Measurements from ENCODE around the gene ADGRB2. TPM values are rescaled to one million over a fixed set of nuclear protein-coding genes. Genes with fewer than 3 reads are reported as not detected.

The ADGRB2 gene
- total RNA-seq, 1 donor, result 5.8 TPM

DNA sequence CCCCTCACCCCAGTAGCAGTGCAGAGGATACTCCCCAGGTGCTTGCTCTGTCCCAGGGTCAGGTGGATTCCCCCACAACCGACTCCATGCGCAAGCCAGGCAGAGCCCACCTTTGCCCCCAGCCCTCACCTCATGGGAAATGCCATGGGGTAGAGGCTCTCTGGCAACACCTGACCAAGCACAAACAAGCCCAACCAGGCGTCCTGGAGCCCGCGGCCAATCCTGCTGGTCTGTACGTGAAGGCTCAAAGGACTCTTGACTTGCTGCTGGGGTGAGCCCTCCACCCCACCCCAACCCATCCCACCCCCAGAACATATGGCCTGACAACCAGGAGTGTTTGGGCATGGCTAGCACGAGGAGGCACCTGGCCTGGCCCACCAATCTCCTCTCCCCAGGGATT is 1.8 kb downstream of the ADGRB2 start:
- H3K4me3 ChIP-seq (ENCODE audit: insufficient read depth, low read length), result peak overlapping the region; percentile 80
- no peak overlapping the region for H3K27ac ChIP-seq (ENCODE audit: low read depth, low read length)
- no peak overlapping the region for H2AFZ ChIP-seq (ENCODE audit: low read length)
- no peaks in the 10 kb centered on the region for H3K36me3 ChIP-seq (ENCODE audit: insufficient read depth, low read length)
- TF ChIP-seq, protein P1, sequence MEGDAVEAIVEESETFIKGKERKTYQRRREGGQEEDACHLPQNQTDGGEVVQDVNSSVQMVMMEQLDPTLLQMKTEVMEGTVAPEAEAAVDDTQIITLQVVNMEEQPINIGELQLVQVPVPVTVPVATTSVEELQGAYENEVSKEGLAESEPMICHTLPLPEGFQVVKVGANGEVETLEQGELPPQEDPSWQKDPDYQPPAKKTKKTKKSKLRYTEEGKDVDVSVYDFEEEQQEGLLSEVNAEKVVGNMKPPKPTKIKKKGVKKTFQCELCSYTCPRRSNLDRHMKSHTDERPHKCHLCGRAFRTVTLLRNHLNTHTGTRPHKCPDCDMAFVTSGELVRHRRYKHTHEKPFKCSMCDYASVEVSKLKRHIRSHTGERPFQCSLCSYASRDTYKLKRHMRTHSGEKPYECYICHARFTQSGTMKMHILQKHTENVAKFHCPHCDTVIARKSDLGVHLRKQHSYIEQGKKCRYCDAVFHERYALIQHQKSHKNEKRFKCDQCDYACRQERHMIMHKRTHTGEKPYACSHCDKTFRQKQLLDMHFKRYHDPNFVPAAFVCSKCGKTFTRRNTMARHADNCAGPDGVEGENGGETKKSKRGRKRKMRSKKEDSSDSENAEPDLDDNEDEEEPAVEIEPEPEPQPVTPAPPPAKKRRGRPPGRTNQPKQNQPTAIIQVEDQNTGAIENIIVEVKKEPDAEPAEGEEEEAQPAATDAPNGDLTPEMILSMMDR (IDR thresholded peaks at IDR 0.05; ENCODE audit: extremely low read depth, low read depth, low read length), result no peak
- H4K20me1 ChIP-seq (ENCODE audit: insufficient read depth, low read length), result peaks cover 10% of the 10 kb centered on the region
- H3K27me3 ChIP-seq (ENCODE audit: insufficient read depth, low read length), result peaks cover 2% of the 10 kb centered on the region
- no peaks in the 10 kb centered on the region for H3K9me3 ChIP-seq (ENCODE audit: low read depth, low read length)
- peaks cover 2% of the 10 kb centered on the region for H3K79me2 ChIP-seq (ENCODE audit: insufficient read depth, low read length)
- no peak for DNase-seq (ENCODE audit: insufficient read length, low spot score, missing footprints)
- H3K4me1 ChIP-seq (ENCODE audit: insufficient read depth, low read length), result peaks cover 36% of the 10 kb centered on the region
- peak overlapping the region; percentile 92 for H3K4me2 ChIP-seq (ENCODE audit: insufficient read depth, low read length)

DNA sequence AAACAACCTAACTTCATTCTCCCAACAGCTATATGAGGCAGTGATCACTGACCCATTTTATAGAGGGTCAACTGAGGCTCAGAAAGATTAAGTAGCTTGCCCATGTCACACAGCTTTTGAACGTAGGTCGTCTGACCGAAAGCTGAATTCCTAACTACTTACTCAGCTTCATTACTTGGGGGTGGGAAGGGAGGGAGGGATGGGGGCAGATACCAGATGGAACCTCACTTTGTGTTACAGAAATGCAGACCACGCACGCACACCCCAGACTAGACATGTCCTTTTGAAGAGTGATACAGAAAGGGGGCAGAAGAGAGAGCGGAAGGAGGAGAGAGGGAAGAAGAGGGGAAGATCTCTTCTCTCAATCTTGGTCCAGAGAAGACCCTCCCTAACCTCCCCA is 2.3 kb downstream of the ADGRB2 start:
- peaks cover 10% of the 10 kb centered on the region for H4K20me1 ChIP-seq (ENCODE audit: insufficient read depth, low read length)
- peaks cover 36% of the 10 kb centered on the region for H3K4me1 ChIP-seq (ENCODE audit: insufficient read depth, low read length)
- peaks cover 2% of the 10 kb centered on the region for H3K27me3 ChIP-seq (ENCODE audit: insufficient read depth, low read length)
- H3K4me3 ChIP-seq (ENCODE audit: insufficient read depth, low read length), result peak overlapping the region; percentile 80
- H2AFZ ChIP-seq (ENCODE audit: low read length), result no peak overlapping the region
- peaks cover 2% of the 10 kb centered on the region for H3K79me2 ChIP-seq (ENCODE audit: insufficient read depth, low read length)
- H3K4me2 ChIP-seq (ENCODE audit: insufficient read depth, low read length), result peak overlapping the region; percentile 92
- TF ChIP-seq, protein P1 (IDR thresholded peaks at IDR 0.05; ENCODE audit: extremely low read depth, low read depth, low read length), result no peak
- H3K27ac ChIP-seq (ENCODE audit: low read depth, low read length), result no peak overlapping the region
- no peaks in the 10 kb centered on the region for H3K36me3 ChIP-seq (ENCODE audit: insufficient read depth, low read length)
- no peak for DNase-seq (ENCODE audit: insufficient read length, low spot score, missing footprints)
- no peaks in the 10 kb centered on the region for H3K9me3 ChIP-seq (ENCODE audit: low read depth, low read length)

DNA sequence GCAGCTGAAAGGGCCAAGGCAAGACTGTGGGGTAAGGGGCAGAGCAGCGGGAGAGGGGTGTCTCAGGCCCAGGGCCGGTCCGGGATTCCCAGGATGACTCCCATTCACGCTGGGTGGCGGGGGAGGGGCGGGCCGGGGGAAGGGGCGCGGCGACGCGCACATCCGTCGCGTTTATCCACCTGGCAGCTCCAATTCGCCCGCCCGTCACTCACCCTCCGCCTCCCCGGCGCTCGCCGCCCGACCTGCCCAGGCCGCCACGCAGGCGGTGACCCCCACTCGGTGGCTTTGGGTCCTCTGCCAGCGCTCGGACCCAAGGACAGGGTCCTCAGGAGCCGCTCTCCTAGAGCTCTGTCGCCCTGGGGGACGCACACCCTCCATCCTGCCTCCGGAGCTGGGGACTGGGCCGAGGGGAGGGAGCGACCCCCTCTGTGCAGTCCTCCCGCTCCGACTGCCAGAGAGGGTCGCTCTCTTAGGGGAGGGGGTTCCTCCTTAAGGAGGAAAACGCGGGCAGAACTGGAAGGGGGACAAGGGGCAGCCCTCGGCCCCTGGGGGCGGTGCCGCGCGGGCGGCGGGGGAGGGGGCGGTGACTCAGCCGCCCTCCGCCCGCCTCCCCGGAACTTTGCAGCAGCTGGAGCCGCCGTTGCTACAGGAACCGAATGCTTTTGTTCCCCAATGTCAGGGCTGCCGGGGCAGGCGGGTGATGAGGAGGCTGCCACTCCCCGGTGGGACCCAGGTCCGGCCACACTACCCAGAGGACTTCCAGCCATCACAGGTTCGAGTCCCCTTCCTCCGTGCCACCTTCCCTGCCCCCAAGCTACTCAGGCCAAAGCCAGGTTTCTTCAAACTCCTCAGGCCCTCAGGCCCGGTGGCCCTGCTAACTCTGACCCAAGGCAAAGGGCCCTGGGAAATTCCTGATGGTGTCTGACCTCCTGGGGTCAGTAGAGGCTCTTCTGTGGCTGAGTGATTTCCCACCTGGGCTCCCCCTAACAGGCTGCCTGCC is 3.4 kb downstream of the ADGRB2 start:
- peak overlapping the region; percentile 85 for H2AFZ ChIP-seq (ENCODE audit: low read length)
- H3K27ac ChIP-seq (ENCODE audit: low read depth, low read length), result peak overlapping the region; percentile 19
- H4K20me1 ChIP-seq (ENCODE audit: insufficient read depth, low read length), result peaks cover 10% of the 10 kb centered on the region
- H3K4me3 ChIP-seq (ENCODE audit: insufficient read depth, low read length), result peak overlapping the region; percentile 74
- peaks cover 36% of the 10 kb centered on the region for H3K4me1 ChIP-seq (ENCODE audit: insufficient read depth, low read length)
- H3K79me2 ChIP-seq (ENCODE audit: insufficient read depth, low read length), result peaks cover 2% of the 10 kb centered on the region
- TF ChIP-seq, protein P1 (IDR thresholded peaks at IDR 0.05; ENCODE audit: extremely low read depth, low read depth, low read length), result no peak
- H3K27me3 ChIP-seq (ENCODE audit: insufficient read depth, low read length), result no peaks in the 10 kb centered on the region
- peak overlapping the region; percentile 92 for H3K4me2 ChIP-seq (ENCODE audit: insufficient read depth, low read length)
- DNase-seq (ENCODE audit: insufficient read length, low spot score, missing footprints), result peak; percentile 99
- no peaks in the 10 kb centered on the region for H3K36me3 ChIP-seq (ENCODE audit: insufficient read depth, low read length)
- H3K9me3 ChIP-seq (ENCODE audit: low read depth, low read length), result no peaks in the 10 kb centered on the region

Measured in osteoblast (primary cell).